H9 (cell line): ENCODE measurements around the gene PMM2. TPM values are rescaled to one million over a fixed set of nuclear protein-coding genes. Genes with fewer than 3 reads are reported as not detected.

Source experiments
- DNase-seq: peaks from one replicate; pipeline ENCODE4 v3.0.0-alpha.2; 2017
- H2AFZ ChIP-seq: one replicate; pipeline ENCODE4 v1.6.1; 2013; ENCODE audit warnings: mild to moderate bottlenecking, low read length, control low read depth, moderate library complexity
- H2AK5ac ChIP-seq: 2 replicates; pipeline ENCODE4 v1.6.1; 2013; ENCODE audit warnings: low read length, control low read depth, mixed read lengths; ENCODE audit not compliant: insufficient read length
- H2BK120ac ChIP-seq: one replicate; pipeline ENCODE4 v1.6.1; 2013; ENCODE audit warnings: low read depth, mild to moderate bottlenecking, low read length, control low read depth, inconsistent platforms; ENCODE audit not compliant: poor library complexity, severe bottlenecking
- H2BK12ac ChIP-seq: 2 replicates; pipeline ENCODE4 v1.6.1; 2013; ENCODE audit warnings: low read length, control low read depth, mixed read lengths, low read depth; ENCODE audit not compliant: insufficient read length
- H2BK15ac ChIP-seq: 2 replicates; pipeline ENCODE4 v1.6.1; 2013; ENCODE audit warnings: low read depth, low read length, control low read depth
- H2BK20ac ChIP-seq: one replicate; pipeline ENCODE4 v1.6.1; 2013; ENCODE audit warnings: low read depth, mild to moderate bottlenecking, low read length, control low read depth, inconsistent platforms; ENCODE audit not compliant: poor library complexity, severe bottlenecking
- H2BK5ac ChIP-seq: 2 replicates; pipeline ENCODE4 v1.6.1; 2013; ENCODE audit warnings: low read length, control low read depth, mixed read lengths; ENCODE audit not compliant: insufficient read length
- H3K14ac ChIP-seq: 2 replicates; pipeline ENCODE4 v1.6.1; 2013; ENCODE audit warnings: low read length, control low read depth; ENCODE audit not compliant: insufficient read depth
- H3K18ac ChIP-seq: 2 replicates; pipeline ENCODE4 v1.6.1; 2013; ENCODE audit warnings: low read depth, mild to moderate bottlenecking, mixed read lengths, low read length, control low read depth; ENCODE audit not compliant: insufficient read length
- H3K23ac ChIP-seq: 2 replicates; pipeline ENCODE4 v1.6.1; 2013; ENCODE audit warnings: low read length, control low read depth, mixed read lengths, low read depth; ENCODE audit not compliant: insufficient read length
- H3K23me2 ChIP-seq: 2 replicates; pipeline ENCODE4 v1.6.1; 2013; ENCODE audit warnings: low read depth, mild to moderate bottlenecking, mixed read lengths, low read length, control low read depth; ENCODE audit not compliant: insufficient read length, poor library complexity, severe bottlenecking
- H3K27ac ChIP-seq: 2 replicates; pipeline ENCODE4 v1.5.1; 2013; ENCODE audit warnings: low read length, control low read depth, mixed read lengths, low read depth; ENCODE audit not compliant: insufficient read length
- H3K27me3 ChIP-seq: 2 replicates; pipeline ENCODE4 v1.6.1; 2013; ENCODE audit warnings: low read length, control low read depth, inconsistent platforms; ENCODE audit not compliant: insufficient read depth
- H3K4ac ChIP-seq: 2 replicates; pipeline ENCODE4 v1.6.1; 2013; ENCODE audit warnings: low read depth, mild to moderate bottlenecking, control low read depth, inconsistent platforms, low read length, moderate library complexity
- H3K4me1 ChIP-seq: 2 replicates; pipeline ENCODE4 v1.6.1; 2013; ENCODE audit warnings: low read length, control low read depth, inconsistent platforms; ENCODE audit not compliant: insufficient read depth
- H3K4me2 ChIP-seq: 2 replicates; pipeline ENCODE4 v1.6.1; 2013; ENCODE audit warnings: low read length, control low read depth, mixed read lengths; ENCODE audit not compliant: insufficient read length, insufficient read depth
- H3K56ac ChIP-seq: 2 replicates; pipeline ENCODE4 v1.6.1; 2013; ENCODE audit warnings: low read depth, mild to moderate bottlenecking, mixed read lengths, low read length, control low read depth; ENCODE audit not compliant: insufficient read length
- H3K79me1 ChIP-seq: 2 replicates; pipeline ENCODE4 v1.6.1; 2013; ENCODE audit warnings: low read depth, mild to moderate bottlenecking, moderate library complexity, low read length, control low read depth, inconsistent platforms; ENCODE audit not compliant: insufficient read depth, poor library complexity, severe bottlenecking
- H3K79me2 ChIP-seq: 2 replicates; pipeline ENCODE4 v1.6.1; 2013; ENCODE audit warnings: low read length, control low read depth, inconsistent platforms; ENCODE audit not compliant: insufficient read depth
- H3K9ac ChIP-seq: 2 replicates; pipeline ENCODE4 v1.6.1; 2013; ENCODE audit warnings: low read length, control low read depth, mixed read lengths; ENCODE audit not compliant: insufficient read length; ENCODE audit errors: extremely low read depth
- H3K9me3 ChIP-seq: one replicate; pipeline ENCODE4 v1.6.1; 2013; ENCODE audit warnings: low read depth, low read length, inconsistent platforms; ENCODE audit not compliant: control insufficient read depth
- H3T11ph ChIP-seq: one replicate; pipeline ENCODE4 v1.6.1; 2013; ENCODE audit warnings: mild to moderate bottlenecking, low read length, control low read depth, inconsistent platforms
- H4K20me1 ChIP-seq: one replicate; pipeline ENCODE4 v1.6.1; 2013; ENCODE audit not compliant: control insufficient read depth, insufficient read length, insufficient read depth
- H4K5ac ChIP-seq: 2 replicates; pipeline ENCODE4 v1.6.1; 2013; ENCODE audit warnings: low read depth, mild to moderate bottlenecking, mixed read lengths, low read length, control low read depth; ENCODE audit not compliant: insufficient read length
- H4K8ac ChIP-seq: replicated peaks from 2 replicates; pipeline ENCODE4 v1.6.1; 2013; ENCODE audit warnings: low read length, control low read depth, mixed read lengths, low read depth; ENCODE audit not compliant: insufficient read length
- H4K91ac ChIP-seq: 2 replicates; pipeline ENCODE4 v1.6.1; 2013; ENCODE audit warnings: low read depth, mild to moderate bottlenecking, moderate library complexity, mixed read lengths, low read length, control low read depth; ENCODE audit not compliant: insufficient read length
- H3K27ac Mint-ChIP-seq, 3 experiments: 2 replicates in 2 of 3; 3 replicates in 1 of 3; pipeline ENCODE4 v1.8.0; 2020 to 2021; ENCODE audit warnings: mixed read lengths in 3 of 3, mild to moderate bottlenecking in 1 of 3, moderate library complexity in 1 of 3
- H3K27me3 Mint-ChIP-seq: 2 replicates; pipeline ENCODE4 v1.8.0; 2021; ENCODE audit warnings: low read depth, mild to moderate bottlenecking, moderate library complexity, mixed read lengths
- H3K36me3 Mint-ChIP-seq, 3 experiments: 2 replicates in 2 of 3; 3 replicates in 1 of 3; pipeline ENCODE4 v1.8.0; 2020 to 2021; ENCODE audit warnings: low read depth in 3 of 3, mixed read lengths in 3 of 3; ENCODE audit not compliant: insufficient read depth in 1 of 3
- H3K4me1 Mint-ChIP-seq, 2 experiments: 2 replicates each; pipeline ENCODE4 v1.8.0; 2020; ENCODE audit warnings: mixed read lengths in 2 of 2
- H3K4me3 Mint-ChIP-seq, 2 experiments: 2 replicates in 1 of 2; 3 replicates in 1 of 2; pipeline ENCODE4 v1.8.0; 2020 to 2021; ENCODE audit warnings: mild to moderate bottlenecking in 2 of 2, mixed read lengths in 2 of 2, moderate library complexity in 1 of 2
- H3K9me3 Mint-ChIP-seq, 2 experiments: 2 replicates in 1 of 2; 3 replicates in 1 of 2; pipeline ENCODE4 v1.8.0; 2020; ENCODE audit warnings: mild to moderate bottlenecking in 2 of 2, mixed read lengths in 2 of 2, moderate library complexity in 1 of 2
- CTCF ChIP-seq: fragments of 200-600 bp; sonication (generic); conservative IDR thresholded peaks from 3 replicates; pipeline ENCODE4 v1.8.0; 2021; ENCODE audit warnings: antibody characterized with exemption, mild to moderate bottlenecking
- WGBS: extraction: QIAGEN DNeasy Blood & Tissue Kit; methylation state at CpG from one replicate; pipeline ENCODE4 v1.1.7; 2013; ENCODE audit warnings: missing lambda C conversion rate, low lambda C conversion rate, mixed read lengths; ENCODE audit not compliant: insufficient read length; ENCODE audit errors: extremely low coverage; 5-methylcytosine and 5-hydroxymethylcytosine counted together
- total RNA-seq: library from RNA; stranded (reverse); gene quantifications from 2 replicates; pipeline ENCODE4 v1.2.1, GENCODE V29; 2021

PMM2 gene
- total RNA-seq, 1 experiment from 2014 or later: 82.7 TPM

GRCh38 chr16:8862309-8863130 lies 64.9 kb downstream of the PMM2 start:
- no peak for TF ChIP-seq CTCF
- Histone ChIP-seq H3K4me2 (no peak overlapping the region), H2BK5ac (no peak overlapping the region), H2BK12ac (no peak overlapping the region), H3K9ac (no peak overlapping the region), H3K79me1 (peaks cover 5% of the 10 kb centered on the region), H3K23ac (no peak overlapping the region), H4K8ac (no peak overlapping the region), H3K27me3 (no peaks in the 10 kb centered on the region), H3T11ph (no peak overlapping the region), H3K23me2 (peaks cover 8% of the 10 kb centered on the region), H3K27ac (no peak overlapping the region), H2BK20ac (no peak overlapping the region), H3K14ac (no peak overlapping the region), H3K56ac (no peak overlapping the region), H3K79me2 (peaks cover 54% of the 10 kb centered on the region; the same call in 1 of the 2 replicates), H4K20me1 (peaks cover 5% of the 10 kb centered on the region), H3K9me3 (no peaks in the 10 kb centered on the region), H3K4ac (no peak overlapping the region), H2AFZ (no peak overlapping the region), H2AK5ac (no peak overlapping the region), H2BK15ac (no peak overlapping the region), H3K18ac (no peak overlapping the region), H4K91ac (no peak overlapping the region), H2BK120ac (no peak overlapping the region), H4K5ac (no peak overlapping the region), H3K4me1 (peaks cover 20% of the 10 kb centered on the region; the same call in 1 of the 2 replicates)
- Mint-ChIP-seq H3K27ac (peak overlapping the region in 1 of 3 experiments; percentile 37; a peak in 3 of 7 replicates), H3K4me1 (peaks cover 48 to 64% of the 10 kb centered on the region in 2 experiments), H3K4me3 (peak overlapping the region in 1 of 2 experiments; percentile 52; a peak in 1 of 5 replicates), H3K9me3 (peaks cover 0 to 3% of the 10 kb centered on the region in 2 experiments; a peak in 2 of 5 replicates), H3K27me3 (no peaks in the 10 kb centered on the region; the same call in none of the 2 replicates), H3K36me3 (peaks cover 31 to 42% (median 35%) of the 10 kb centered on the region in 3 experiments)
- WGBS: no CpG with 5 or more reads among the region's 14 CpGs
- DNase-seq: no peak
